ENCODE measurements around the gene SAP130. TPM values are rescaled to one million over a fixed set of nuclear protein-coding genes. Genes with fewer than 3 reads are reported as not detected.

The SAP130 gene
- 10 to 100 TPM; 22.1 to 26.8 (median 23.1) TPM for polyA plus RNA-seq (ENCODE audit: insufficient read depth in 1 of 5, insufficient read length in 5 of 5, low replicate concordance in 1 of 5)
- long read RNA-seq, donor 1, full-length matches to known transcripts: 1 of 12 reads
- long read RNA-seq, donor 1, partial matches to known transcripts: 11 of 12 reads
- long read RNA-seq, donor 1, other reads (novel, unspliced or antisense): 0 of 12 reads
- long read RNA-seq, donor 2, full-length matches to known transcripts: 1 of 1 reads
- long read RNA-seq, donor 2, partial matches to known transcripts: 0 of 1 reads
- long read RNA-seq, donor 2, other reads (novel, unspliced or antisense): 0 of 1 reads
- long read RNA-seq, donor 3, partial matches to known transcripts: 7 of 7 reads
- long read RNA-seq, donor 3, other reads (novel, unspliced or antisense): 0 of 7 reads
- long read RNA-seq, donor 4: 0 reads
- long read RNA-seq, donor 5, full-length matches to known transcripts: 1 of 1 reads
- long read RNA-seq, donor 5, partial matches to known transcripts: 0 of 1 reads
- long read RNA-seq, donor 5, other reads (novel, unspliced or antisense): 0 of 1 reads
- long read RNA-seq, donor 6, full-length matches to known transcripts: 1 of 7 reads
- long read RNA-seq, donor 6, partial matches to known transcripts: 6 of 7 reads
- long read RNA-seq, donor 6, other reads (novel, unspliced or antisense): 0 of 7 reads
- long read RNA-seq, donor 7, full-length matches to known transcripts: 1 of 1 reads
- long read RNA-seq, donor 7, partial matches to known transcripts: 0 of 1 reads
- long read RNA-seq, donor 7, other reads (novel, unspliced or antisense): 0 of 1 reads
- long read RNA-seq, donor 8: 0 reads

GRCh38 chr2:128027801-128028667 lies at the start of gene SAP130:
TSS of gene SAP130 (minus strand) at chr2:128028059. CDS start at chr2:128026292, 1,767 bp downstream.
- DNase-seq: peak; percentile 91 to 92

DNA sequence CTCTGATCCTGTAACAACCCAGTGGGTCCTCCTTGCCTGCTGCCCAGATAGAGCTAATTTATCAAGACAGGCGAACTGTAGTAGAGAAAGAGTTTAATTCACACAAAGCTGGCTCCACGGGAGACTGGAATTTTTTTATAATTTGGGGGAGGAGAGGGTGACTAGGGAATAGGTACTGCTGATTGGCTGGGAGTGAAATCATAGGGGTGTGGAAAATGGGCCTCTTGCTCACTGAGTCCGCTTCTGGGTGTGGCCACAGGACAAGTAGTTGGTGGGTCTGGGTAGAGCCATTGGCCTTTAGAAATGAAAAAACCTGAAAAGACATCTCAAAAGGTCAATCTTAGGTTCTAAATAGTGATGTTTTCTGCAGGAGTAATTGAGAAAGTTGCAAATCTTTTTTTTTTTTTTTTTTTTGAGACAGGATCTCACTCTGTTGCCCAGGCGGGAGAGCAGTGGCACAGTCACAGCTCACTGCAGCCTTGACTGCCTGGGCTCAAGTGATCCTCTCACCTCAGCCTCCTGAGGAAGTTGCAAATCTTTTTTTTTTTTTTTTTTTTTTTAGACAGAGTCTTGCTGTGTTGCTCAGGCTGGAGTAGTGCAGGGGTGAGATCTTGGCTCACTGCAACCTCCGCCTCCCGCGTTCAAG lies 48.7 kb upstream of the SAP130 start:
- DNase-seq: no peak

GRCh38 chr2:128073278-128073677 lies 45.4 kb upstream of the SAP130 start:
- DNase-seq: no peak

DNA sequence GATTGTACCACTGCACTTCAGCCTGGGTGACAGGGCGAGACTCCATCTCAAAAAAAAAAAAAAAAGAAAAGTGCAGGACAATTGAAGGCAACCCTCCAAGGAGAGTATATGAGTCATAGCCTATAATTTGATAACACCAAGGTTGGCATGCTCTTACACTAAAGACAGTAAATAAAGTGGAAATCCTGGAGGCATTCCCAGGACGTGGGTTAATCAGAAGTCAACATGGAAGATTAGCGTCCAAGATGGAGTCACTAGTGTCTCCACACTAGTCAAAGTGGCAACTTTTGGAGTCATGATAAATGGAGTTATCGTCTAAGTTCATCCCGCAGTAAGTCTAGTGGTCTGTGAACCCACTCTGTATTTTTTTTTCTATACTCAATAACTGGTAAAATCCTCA lies 41.9 kb upstream of the SAP130 start:
- DNase-seq: no peak

GRCh38 chr2:128064353-128064752 lies 36.5 kb upstream of the SAP130 start:
- no peak for DNase-seq

GRCh38 chr2:128062571-128062970 lies 34.7 kb upstream of the SAP130 start:
- DNase-seq: no peak

GRCh38 chr2:128058114-128058513 lies 30.3 kb upstream of the SAP130 start:
- DNase-seq: no peak

DNA sequence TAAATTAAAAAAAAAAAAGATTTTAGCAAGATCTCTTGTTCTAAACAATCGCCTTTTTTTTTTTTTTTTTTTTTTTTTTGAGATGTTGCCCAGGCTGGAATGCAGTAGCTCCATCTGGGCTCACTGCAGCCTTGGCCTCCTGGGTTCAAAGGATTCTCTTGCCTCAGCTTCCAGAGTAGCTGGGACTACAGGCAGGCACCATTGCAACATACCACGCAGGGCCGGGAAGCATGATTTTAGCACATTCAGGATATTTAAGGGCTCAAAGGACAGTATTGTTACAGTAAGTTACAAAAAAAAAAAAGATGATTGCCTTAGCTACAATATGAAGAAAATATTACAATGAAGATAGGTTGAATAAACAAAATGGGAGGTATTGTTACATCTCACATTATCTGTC lies 29.5 kb upstream of the SAP130 start:
- no peak for DNase-seq

GRCh38 chr2:128054104-128054885 lies 26.4 kb upstream of the SAP130 start:
- no peak for DNase-seq

GRCh38 chr2:128053331-128053730 lies 25.5 kb upstream of the SAP130 start:
- DNase-seq: no peak

DNA sequence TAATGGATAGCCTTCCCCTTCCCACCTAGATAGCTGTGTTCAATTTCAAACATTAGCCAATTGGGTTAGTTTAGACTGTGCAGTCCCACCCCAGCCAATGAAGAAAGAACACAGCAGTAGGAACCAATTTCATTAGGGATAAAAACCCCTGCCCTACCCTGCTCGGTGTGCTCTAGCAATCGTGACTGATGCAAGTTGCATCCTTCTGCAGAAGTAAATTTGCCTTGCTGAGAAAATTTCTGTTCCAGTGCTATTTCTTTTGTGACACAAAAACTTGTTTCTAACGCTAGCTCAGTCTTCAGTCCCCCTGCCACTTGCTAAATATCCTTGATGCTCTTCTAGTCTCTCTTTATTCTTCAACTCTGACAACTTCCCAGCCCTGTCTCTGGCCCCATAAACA lies 15.2 kb upstream of the SAP130 start:
- no peak for DNase-seq

- DNase-seq: no peak
Observed at GRCh38 chr2:128041561-128041960, 13.7 kb upstream of the SAP130 start.

DNA sequence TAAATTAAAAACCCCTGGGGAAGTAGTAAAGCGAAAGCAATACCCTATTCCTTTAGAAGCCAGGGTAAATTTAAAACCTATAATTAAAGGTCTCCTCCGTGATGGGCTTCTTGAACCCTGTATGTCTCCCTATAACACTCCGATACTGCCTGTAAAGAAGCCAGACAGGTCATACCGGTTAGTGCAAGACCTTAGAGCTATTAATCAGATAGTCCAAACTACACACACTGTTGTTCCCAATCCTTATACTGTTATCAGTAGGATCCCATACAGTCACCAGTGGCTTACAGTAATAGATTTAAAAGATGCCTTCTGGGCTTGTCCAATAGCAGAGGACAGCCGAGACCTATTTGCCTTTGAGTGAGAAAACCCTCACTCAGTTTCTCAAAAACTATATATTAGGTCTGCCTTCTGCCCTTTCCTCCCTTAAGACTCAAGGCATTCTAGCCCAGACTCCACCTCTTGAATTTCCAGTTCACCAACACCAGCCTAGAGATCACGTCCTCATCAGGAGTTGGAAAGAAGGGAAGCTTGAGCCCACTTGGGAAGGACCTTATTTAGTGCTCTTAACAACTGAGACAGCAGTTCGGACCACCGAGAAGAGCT lies 12.4 kb upstream of the SAP130 start:
- DNase-seq: no peak

GRCh38 chr2:128039535-128039934 lies 11.7 kb upstream of the SAP130 start:
- no peak for DNase-seq

- no peak for DNase-seq
Observed at GRCh38 chr2:128038411-128038810, 10.6 kb upstream of the SAP130 start.

DNA sequence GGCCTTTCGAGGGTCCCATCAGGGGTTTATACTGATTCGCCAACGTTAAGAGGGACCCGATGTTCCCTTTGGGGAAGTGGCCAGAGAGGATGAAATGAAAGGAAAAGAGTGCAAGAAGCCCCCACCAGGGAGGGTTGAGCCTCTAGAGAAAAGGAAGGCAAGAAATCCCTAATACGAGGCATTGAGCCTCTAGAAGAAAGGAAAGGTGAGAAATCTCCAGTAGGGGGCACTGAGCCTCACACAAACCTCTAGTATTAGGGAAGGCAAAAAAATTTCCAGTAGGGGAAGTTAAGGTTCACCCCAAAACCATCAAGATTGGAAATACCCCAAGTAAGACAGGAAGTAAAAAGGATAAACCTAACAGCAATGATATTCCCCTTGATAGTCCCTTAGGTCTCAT lies 9.8 kb upstream of the SAP130 start:
- DNase-seq: no peak

DNA sequence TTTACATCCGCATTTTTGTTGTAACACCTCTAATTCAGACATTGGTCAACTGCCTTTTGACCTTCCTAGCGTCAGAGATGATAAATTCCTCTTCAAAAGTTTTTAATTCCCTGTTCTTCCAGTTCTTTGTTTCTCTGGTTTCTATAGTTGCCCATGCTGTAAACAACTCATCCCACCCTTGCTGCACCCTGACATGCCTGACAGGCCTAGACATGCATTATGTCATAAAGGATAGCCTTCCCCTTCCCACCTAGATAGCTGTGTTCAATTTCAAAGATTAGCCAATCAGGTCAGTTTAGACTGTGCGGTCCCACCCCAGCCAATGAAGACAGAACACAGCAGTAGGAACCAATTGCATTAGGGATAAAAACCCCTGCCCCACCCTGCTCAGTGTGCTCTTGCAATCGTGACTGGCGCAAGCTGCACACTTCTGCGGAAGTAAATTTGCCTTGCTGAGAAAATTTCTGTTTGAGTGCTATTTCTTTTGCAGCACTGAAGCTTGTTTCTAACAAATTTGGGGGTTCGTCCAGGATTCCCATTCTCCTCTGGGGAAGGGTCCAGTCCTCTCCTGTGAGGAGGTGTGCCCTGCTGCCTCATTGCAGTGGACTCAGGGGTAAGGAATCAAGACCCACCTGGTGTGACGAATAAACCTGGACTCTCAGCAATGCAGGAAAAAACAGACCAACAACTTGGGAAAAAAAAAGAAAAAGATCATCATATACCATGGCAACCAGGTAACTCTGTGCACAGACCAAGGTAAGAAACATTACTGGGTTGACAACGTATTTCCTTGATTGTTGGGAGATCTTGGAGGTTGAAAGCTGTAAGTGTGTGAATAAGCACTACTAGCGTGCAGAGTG lies 9.1 kb upstream of the SAP130 start:
- DNase-seq: no peak

DNA sequence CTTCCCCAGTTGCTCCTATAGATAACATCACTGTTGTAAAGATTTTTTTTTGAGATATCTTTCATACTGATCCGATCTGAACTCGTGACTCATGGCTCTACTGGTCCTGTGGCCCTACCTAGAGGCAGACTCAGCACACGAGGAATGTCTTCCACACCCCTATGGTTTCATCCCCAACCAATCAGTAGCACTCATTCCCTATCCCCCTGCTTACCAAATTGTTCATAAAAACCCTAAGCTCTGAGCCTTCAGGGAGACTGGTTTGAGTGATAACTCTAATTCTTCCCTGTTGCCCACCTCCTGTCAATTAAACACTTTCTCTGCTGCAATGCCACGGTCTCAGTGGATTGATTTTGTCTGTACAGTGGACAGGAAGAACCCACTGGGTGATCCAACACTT lies 4.2 kb upstream of the SAP130 start:
- DNase-seq: no peak

GRCh38 chr2:128028668-128029054 lies 802 bp upstream of the SAP130 start:
- no peak for DNase-seq

Data from right lung (tissue), 10 donors.